H1 (cell line): Measurements from ENCODE around the gene SNX25. TPM values are rescaled to one million over a fixed set of nuclear protein-coding genes. Genes with fewer than 3 reads are reported as not detected.

Experiments
- CTCF ChIA-PET: fragments of 300-600 bp; sonication (Branson Sonifier 250); formaldehyde crosslinking; loops from one replicate; lab custom pipeline; 2021; ENCODE audit not compliant: partially characterized antibody; lab: Charles Lee
- POLR2A ChIA-PET: fragments of 300-600 bp; sonication (Branson Sonifier 250); formaldehyde crosslinking; loops from one replicate; lab custom pipeline; 2021; ENCODE audit warnings: inconsistent platforms; ENCODE audit not compliant: partially characterized antibody; lab: Charles Lee
- DNase-seq, 2 experiments: peaks; one replicate each; pipeline versions ENCODE4 v3.0.0 to v3.0.0-alpha.2; 2010 to 2022; ENCODE audit warnings: low spot score in 2 of 2, low read depth in 1 of 2, mixed read lengths in 1 of 2
- FAIRE-seq: peaks from 2 replicates; lab custom pipeline; 2011; peaks lifted over from hg19 to GRCh38; lab: Jason Lieb, UNC
- H2AFZ ChIP-seq: 2 replicates; pipeline ENCODE4 v1.8.1; 2012; ENCODE audit warnings: low read length, inconsistent platforms
- H2AK5ac ChIP-seq: 2 replicates; pipeline ENCODE4 v1.6.1; 2013; ENCODE audit warnings: low read depth, low read length
- H2BK120ac ChIP-seq: replicated peaks from 2 replicates; pipeline ENCODE3; 2013; ENCODE audit warnings: low read depth, low read length, inconsistent platforms
- H2BK12ac ChIP-seq: 2 replicates; pipeline ENCODE4 v1.6.1; 2013; ENCODE audit warnings: low read depth, low read length
- H2BK15ac ChIP-seq: 2 replicates; pipeline ENCODE4 v1.6.1; 2013; ENCODE audit warnings: low read length
- H2BK20ac ChIP-seq: 2 replicates; pipeline ENCODE4 v1.6.1; 2013; ENCODE audit warnings: low read length
- H2BK5ac ChIP-seq: 2 replicates; pipeline ENCODE4 v1.6.1; 2013; ENCODE audit warnings: low read depth, low read length
- H3K14ac ChIP-seq: 2 replicates; pipeline ENCODE4 v1.6.1; 2013; ENCODE audit warnings: inconsistent platforms; ENCODE audit not compliant: insufficient read length
- H3K18ac ChIP-seq: 2 replicates; pipeline ENCODE4 v1.6.1; 2013; ENCODE audit warnings: low read length; ENCODE audit errors: extremely low read depth
- H3K23ac ChIP-seq: 2 replicates; pipeline ENCODE4 v1.6.1; 2013; ENCODE audit warnings: inconsistent platforms; ENCODE audit not compliant: insufficient read length
- H3K23me2 ChIP-seq: 2 replicates; pipeline ENCODE4 v1.6.1; 2013; ENCODE audit warnings: low read depth, low read length
- H3K27ac ChIP-seq: 2 replicates; pipeline ENCODE4 v1.6.1; 2011; ENCODE audit warnings: low read depth, low read length, inconsistent platforms
- H3K27me3 ChIP-seq, 4 experiments: replicated peaks in 1 of 4; 1 replicate in 1 of 4; 2 replicates in 3 of 4; pipeline versions ENCODE4 v1.6.1 to v1.8.1; 2011 to 2013; ENCODE audit warnings: low read length in 3 of 4, mild to moderate bottlenecking in 3 of 4, inconsistent platforms in 2 of 4, mixed read lengths in 2 of 4, moderate library complexity in 1 of 4; ENCODE audit not compliant: control insufficient read depth in 3 of 4, insufficient read depth in 3 of 4; ENCODE audit errors: extremely low read depth in 1 of 4
- H3K36me3 ChIP-seq, 4 experiments: 2 replicates each; pipeline versions ENCODE4 v1.6.1 to v1.8.1; 2011 to 2013; ENCODE audit warnings: mild to moderate bottlenecking in 4 of 4, low read length in 3 of 4, moderate library complexity in 2 of 4, control low read depth in 1 of 4, inconsistent platforms in 1 of 4; ENCODE audit not compliant: insufficient read depth in 4 of 4, control insufficient read depth in 2 of 4
- H3K4ac ChIP-seq: replicated peaks from 2 replicates; pipeline ENCODE3; 2013; ENCODE audit warnings: low read length, low read depth, mixed read lengths, inconsistent platforms; ENCODE audit not compliant: insufficient read length
- H3K4me1 ChIP-seq, 4 experiments: replicated peaks in 1 of 4; 1 replicate in 1 of 4; 2 replicates in 3 of 4; pipeline versions ENCODE4 v1.6.1 to v1.8.1; 2011 to 2013; ENCODE audit warnings: low read length in 3 of 4, inconsistent platforms in 2 of 4, mixed read lengths in 1 of 4; ENCODE audit not compliant: insufficient read depth in 4 of 4, control insufficient read depth in 3 of 4
- H3K4me2 ChIP-seq, 2 experiments: 2 replicates each; pipeline versions ENCODE4 v1.6.1 to v1.8.1; 2011 to 2013; ENCODE audit warnings: low read depth in 2 of 2, low read length in 2 of 2, control low read depth in 1 of 2, inconsistent platforms in 1 of 2, mild to moderate bottlenecking in 1 of 2; ENCODE audit not compliant: insufficient read depth in 1 of 2
- H3K4me3 ChIP-seq, 4 experiments: fragments of 200-600, 300-600 bp in 1 of 4; sonication (generic), shearing (Covaris generic), sonication (Bioruptor Twin) in 1 of 4; 2 replicates each; pipeline versions ENCODE4 v1.5.1 to v1.8.1; 2011 to 2016; ENCODE audit warnings: low read length in 4 of 4, low read depth in 3 of 4, control low read depth in 2 of 4, inconsistent platforms in 2 of 4, mild to moderate bottlenecking in 2 of 4, mixed read lengths in 1 of 4, moderate library complexity in 1 of 4; ENCODE audit not compliant: insufficient read depth in 2 of 4; ENCODE audit errors: extremely low read depth in 1 of 4
- H3K56ac ChIP-seq: replicated peaks from 2 replicates; pipeline ENCODE3; 2013; ENCODE audit warnings: low read depth, mild to moderate bottlenecking, mixed read lengths, low read length, inconsistent platforms; ENCODE audit not compliant: insufficient read length
- H3K79me1 ChIP-seq: 2 replicates; pipeline ENCODE4 v1.6.1; 2013; ENCODE audit warnings: low read depth, low read length, control low read depth
- H3K79me2 ChIP-seq, 2 experiments: 2 replicates each; pipeline versions ENCODE4 v1.6.1 to v1.8.1; 2012 to 2013; ENCODE audit warnings: low read length in 2 of 2, mild to moderate bottlenecking in 2 of 2, inconsistent platforms in 1 of 2; ENCODE audit not compliant: insufficient read depth in 2 of 2, control insufficient read depth in 1 of 2
- H3K9ac ChIP-seq, 4 experiments: replicated peaks in 1 of 4; 1 replicate in 1 of 4; 2 replicates in 3 of 4; pipeline versions ENCODE4 v1.6.1 to v1.8.1; 2011 to 2013; ENCODE audit warnings: low read depth in 3 of 4, low read length in 3 of 4, control low read depth in 2 of 4, mild to moderate bottlenecking in 2 of 4, moderate library complexity in 2 of 4, inconsistent platforms in 1 of 4; ENCODE audit errors: extremely low read depth in 1 of 4
- H3K9me3 ChIP-seq, 2 experiments: 2 replicates each; pipeline versions ENCODE4 v1.6.1 to v1.8.1; 2012 to 2013; ENCODE audit warnings: mild to moderate bottlenecking in 2 of 2, moderate library complexity in 2 of 2, control low read depth in 1 of 2, inconsistent platforms in 1 of 2, low read depth in 1 of 2, low read length in 1 of 2, mixed read lengths in 1 of 2; ENCODE audit not compliant: insufficient read depth in 2 of 2
- H4K20me1 ChIP-seq, 2 experiments: replicated peaks in 1 of 2; 2 replicates each; pipeline versions ENCODE3 to v1.8.1; 2011 to 2013; ENCODE audit warnings: inconsistent platforms in 2 of 2, low read length in 2 of 2, mild to moderate bottlenecking in 1 of 2; ENCODE audit not compliant: insufficient read depth in 2 of 2, control insufficient read depth in 1 of 2
- H4K5ac ChIP-seq: 2 replicates; pipeline ENCODE4 v1.6.1; 2013; ENCODE audit warnings: low read length, low read depth, mixed read lengths, inconsistent platforms; ENCODE audit not compliant: insufficient read length
- H4K8ac ChIP-seq: 2 replicates; pipeline ENCODE4 v1.8.0; 2013; ENCODE audit warnings: mild to moderate bottlenecking, moderate library complexity, low read length, inconsistent platforms; ENCODE audit not compliant: insufficient read depth; ENCODE audit errors: extremely low read depth
- H4K91ac ChIP-seq: replicated peaks from 2 replicates; pipeline ENCODE3; 2013; ENCODE audit warnings: low read length, mixed read lengths, inconsistent platforms; ENCODE audit not compliant: insufficient read length
- ATF3 ChIP-seq: IDR thresholded peaks from 2 replicates; pipeline ENCODE4 v1.6.1; 2011; ENCODE audit warnings: low read depth, mild to moderate bottlenecking, low read length; ENCODE audit not compliant: insufficient read depth
- BACH1 ChIP-seq: IDR thresholded peaks from 2 replicates; pipeline ENCODE4 v1.6.1; 2012; ENCODE audit warnings: low read length, improper control_type of control experiment
- E2F6 ChIP-seq: IDR thresholded peaks from 2 replicates; pipeline ENCODE4 v1.6.1; 2012; ENCODE audit warnings: inconsistent platforms
- EGR1 ChIP-seq: IDR thresholded peaks from 2 replicates; pipeline ENCODE4 v1.6.1; 2011; ENCODE audit warnings: low read depth, low read length, borderline replicate concordance
- HDAC6 ChIP-seq: IDR thresholded peaks from one replicate; pipeline ENCODE4 v1.7.1; 2012; ENCODE audit warnings: low read depth, mild to moderate bottlenecking, inconsistent platforms, low read length, moderate library complexity
- KDM5A ChIP-seq: fragments of 200-600 bp; IDR thresholded peaks from 2 replicates; pipeline ENCODE4 v1.7.1; 2012; ENCODE audit warnings: mild to moderate bottlenecking, low read length, inconsistent platforms, mixed read lengths
- MAX ChIP-seq: IDR thresholded peaks from 2 replicates; pipeline ENCODE4 v1.6.1; 2012; ENCODE audit warnings: inconsistent platforms
- NANOG ChIP-seq: IDR thresholded peaks from 2 replicates; pipeline ENCODE4 v1.6.1; 2011; ENCODE audit warnings: low read length, low read depth, mild to moderate bottlenecking, inconsistent platforms; ENCODE audit not compliant: insufficient read depth, poor library complexity, severe bottlenecking
- RXRA ChIP-seq: IDR thresholded peaks from 2 replicates; pipeline ENCODE4 v1.6.1; 2011; ENCODE audit warnings: low read depth, mild to moderate bottlenecking, low read length, moderate library complexity; ENCODE audit not compliant: insufficient read depth
- SIRT6 ChIP-seq: IDR thresholded peaks from one replicate; pipeline ENCODE4 v1.7.1; 2012; ENCODE audit warnings: low read length, inconsistent platforms
- SIX5 ChIP-seq: IDR thresholded peaks from 2 replicates; pipeline ENCODE4 v1.6.1; 2011; ENCODE audit warnings: mild to moderate bottlenecking, low read depth, low read length
- SP2 ChIP-seq: IDR thresholded peaks from 2 replicates; pipeline ENCODE4 v1.6.1; 2012; ENCODE audit warnings: mild to moderate bottlenecking, low read length, inconsistent platforms
- WGBS, 2 experiments: shearing (Covaris generic) in 1 of 2; methylation state at CpG; one replicate each; pipeline versions ENCODE4 v1.1.6 to v1.1.7; 2013 to 2015; ENCODE audit warnings: low lambda C conversion rate in 2 of 2, mixed read lengths in 2 of 2, inconsistent platforms in 1 of 2, low coverage in 1 of 2, missing lambda C conversion rate in 1 of 2; ENCODE audit not compliant: insufficient replicate concordance in 2 of 2, insufficient coverage in 1 of 2, insufficient read length in 1 of 2; ENCODE audit errors: extremely low coverage in 1 of 2, missing lambda C conversion rate in 1 of 2; 5-methylcytosine and 5-hydroxymethylcytosine counted together
- polyA plus RNA-seq, 7 experiments: library from polyadenylated mRNA; depleted of rRNA in 3 of 7; stranded (reverse) in 5 of 7; unstranded in 2 of 7; fragments of >200 nt in 5 of 7; fragments of 200-250 nt in 2 of 7; gene quantifications; 1 replicate in 5 of 7; 2 replicates in 1 of 7; 4 replicates in 1 of 7; pipeline versions ENCODE4 v1.2.1 to v1.2.3, GENCODE V29; 2011 to 2013; ENCODE audit warnings: missing spikeins in 2 of 7, mixed read lengths in 2 of 7
- total RNA-seq: library from RNA; stranded (reverse); fragmentation: NEBNext Ultra II Directional; extraction: Animal tissue kit (Norgen Biotek cat#: 25700); gene quantifications from 2 replicates; pipeline ENCODE4 v1.2.1, GENCODE V29; 2021

SNX25 gene
- total and polyA plus RNA-seq, 2 of the 8 experiments (the other 6 are each of a cell fraction or from before 2014, with no cell fraction given), result 5.4 to 19.9 TPM

- CTCF ChIA-PET, result interaction anchor here (0.7 kb wide), 1 partner anchor 9 kb away, joined by 3 read pairs; no protein-coding TSS in a partner anchor
- WGBS, 2 experiments, result 93% methylated on average over 2 of the region's 2 CpGs; no CpG with 5 or more reads in 1 of the 2 experiments
- H3K4me3 ChIP-seq, result no peak overlapping the region
- TF ChIP-seq RXRA (no peak), KDM5A (no peak), ATF3 (no peak), SIX5 (no peak), EGR1 (no peak), E2F6 (no peak), MAX (no peak), BACH1 (no peak), HDAC6 (no peak), NANOG (no peak), SIRT6 (no peak), SP2 (no peak)
Observed at GRCh38 chr4:185221491-185221890, 12.1 kb downstream of the SNX25 start.

More at GRCh38 chr4:185221491-185221890, 12.1 kb downstream of the SNX25 start:
- Histone ChIP-seq H2BK15ac (no peak overlapping the region), H3K4me1 (peaks cover 0 to 5% (median 4%) of the 10 kb centered on the region in 4 experiments; a peak in 4 of 7 replicates), H3K23ac (no peak overlapping the region), H3K56ac (no peak overlapping the region), H3K14ac (no peak overlapping the region), H3K36me3 (no peaks in the 10 kb centered on the region), H3K79me1 (peaks cover 3% of the 10 kb centered on the region), H4K8ac (no peak overlapping the region), H3K18ac (no peak overlapping the region; the same call in 1 of the 2 replicates), H2AFZ (no peak overlapping the region), H3K27me3 (no peaks in the 10 kb centered on the region), H3K27ac (no peak overlapping the region), H2BK120ac (no peak overlapping the region), H3K79me2 (peaks cover 3 to 44% of the 10 kb centered on the region in 2 experiments; a peak in 3 of 4 replicates), H4K91ac (no peak overlapping the region), H2BK5ac (no peak overlapping the region), H2BK20ac (no peak overlapping the region), H3K23me2 (no peaks in the 10 kb centered on the region), H3K9me3 (no peaks in the 10 kb centered on the region), H2AK5ac (no peak overlapping the region), H4K20me1 (peaks cover 2 to 7% of the 10 kb centered on the region in 2 experiments), H3K9ac (no peak overlapping the region), H4K5ac (no peak overlapping the region), H3K4ac (no peak overlapping the region), H2BK12ac (no peak overlapping the region), H3K4me2 (no peak overlapping the region)
- FAIRE-seq, result no peak
- POLR2A ChIA-PET, result no interaction called here
- DNase-seq, result no peak
